H1 (cell line): ENCODE results near the gene PRR5. TPM values are rescaled to one million over a fixed set of nuclear protein-coding genes. Genes with fewer than 3 reads are reported as not detected.

Experiments
- CTCF ChIA-PET: fragments of 300-600 bp; sonication (Branson Sonifier 250); formaldehyde crosslinking; loops from one replicate; lab custom pipeline; 2021; ENCODE audit not compliant: partially characterized antibody; lab: Charles Lee
- POLR2A ChIA-PET: fragments of 300-600 bp; sonication (Branson Sonifier 250); formaldehyde crosslinking; loops from one replicate; lab custom pipeline; 2021; ENCODE audit warnings: inconsistent platforms; ENCODE audit not compliant: partially characterized antibody; lab: Charles Lee
- DNase-seq, 2 experiments: peaks; one replicate each; pipeline versions ENCODE4 v3.0.0 to v3.0.0-alpha.2; 2010 to 2022; ENCODE audit warnings: low spot score in 2 of 2, low read depth in 1 of 2, mixed read lengths in 1 of 2
- FAIRE-seq: peaks from 2 replicates; lab custom pipeline; 2011; peaks lifted over from hg19 to GRCh38; lab: Jason Lieb, UNC
- H2AFZ ChIP-seq: 2 replicates; pipeline ENCODE4 v1.8.1; 2012; ENCODE audit warnings: low read length, inconsistent platforms
- H2AK5ac ChIP-seq: 2 replicates; pipeline ENCODE4 v1.6.1; 2013; ENCODE audit warnings: low read depth, low read length
- H2BK120ac ChIP-seq: replicated peaks from 2 replicates; pipeline ENCODE3; 2013; ENCODE audit warnings: low read depth, low read length, inconsistent platforms
- H2BK12ac ChIP-seq: 2 replicates; pipeline ENCODE4 v1.6.1; 2013; ENCODE audit warnings: low read depth, low read length
- H2BK15ac ChIP-seq: 2 replicates; pipeline ENCODE4 v1.6.1; 2013; ENCODE audit warnings: low read length
- H2BK20ac ChIP-seq: 2 replicates; pipeline ENCODE4 v1.6.1; 2013; ENCODE audit warnings: low read length
- H2BK5ac ChIP-seq: 2 replicates; pipeline ENCODE4 v1.6.1; 2013; ENCODE audit warnings: low read depth, low read length
- H3K14ac ChIP-seq: 2 replicates; pipeline ENCODE4 v1.6.1; 2013; ENCODE audit warnings: inconsistent platforms; ENCODE audit not compliant: insufficient read length
- H3K18ac ChIP-seq: 2 replicates; pipeline ENCODE4 v1.6.1; 2013; ENCODE audit warnings: low read length; ENCODE audit errors: extremely low read depth
- H3K23ac ChIP-seq: 2 replicates; pipeline ENCODE4 v1.6.1; 2013; ENCODE audit warnings: inconsistent platforms; ENCODE audit not compliant: insufficient read length
- H3K23me2 ChIP-seq: 2 replicates; pipeline ENCODE4 v1.6.1; 2013; ENCODE audit warnings: low read depth, low read length
- H3K27ac ChIP-seq: 2 replicates; pipeline ENCODE4 v1.6.1; 2011; ENCODE audit warnings: low read depth, low read length, inconsistent platforms
- H3K27me3 ChIP-seq, 4 experiments: replicated peaks in 1 of 4; 1 replicate in 1 of 4; 2 replicates in 3 of 4; pipeline versions ENCODE4 v1.6.1 to v1.8.1; 2011 to 2013; ENCODE audit warnings: low read length in 3 of 4, mild to moderate bottlenecking in 3 of 4, inconsistent platforms in 2 of 4, mixed read lengths in 2 of 4, moderate library complexity in 1 of 4; ENCODE audit not compliant: control insufficient read depth in 3 of 4, insufficient read depth in 3 of 4; ENCODE audit errors: extremely low read depth in 1 of 4
- H3K36me3 ChIP-seq, 4 experiments: 2 replicates each; pipeline versions ENCODE4 v1.6.1 to v1.8.1; 2011 to 2013; ENCODE audit warnings: mild to moderate bottlenecking in 4 of 4, low read length in 3 of 4, moderate library complexity in 2 of 4, control low read depth in 1 of 4, inconsistent platforms in 1 of 4; ENCODE audit not compliant: insufficient read depth in 4 of 4, control insufficient read depth in 2 of 4
- H3K4ac ChIP-seq: replicated peaks from 2 replicates; pipeline ENCODE3; 2013; ENCODE audit warnings: low read length, low read depth, mixed read lengths, inconsistent platforms; ENCODE audit not compliant: insufficient read length
- H3K4me1 ChIP-seq, 4 experiments: replicated peaks in 1 of 4; 1 replicate in 1 of 4; 2 replicates in 3 of 4; pipeline versions ENCODE4 v1.6.1 to v1.8.1; 2011 to 2013; ENCODE audit warnings: low read length in 3 of 4, inconsistent platforms in 2 of 4, mixed read lengths in 1 of 4; ENCODE audit not compliant: insufficient read depth in 4 of 4, control insufficient read depth in 3 of 4
- H3K4me2 ChIP-seq, 2 experiments: 2 replicates each; pipeline versions ENCODE4 v1.6.1 to v1.8.1; 2011 to 2013; ENCODE audit warnings: low read depth in 2 of 2, low read length in 2 of 2, control low read depth in 1 of 2, inconsistent platforms in 1 of 2, mild to moderate bottlenecking in 1 of 2; ENCODE audit not compliant: insufficient read depth in 1 of 2
- H3K4me3 ChIP-seq, 4 experiments: fragments of 200-600, 300-600 bp in 1 of 4; sonication (generic), shearing (Covaris generic), sonication (Bioruptor Twin) in 1 of 4; 2 replicates each; pipeline versions ENCODE4 v1.5.1 to v1.8.1; 2011 to 2016; ENCODE audit warnings: low read length in 4 of 4, low read depth in 3 of 4, control low read depth in 2 of 4, inconsistent platforms in 2 of 4, mild to moderate bottlenecking in 2 of 4, mixed read lengths in 1 of 4, moderate library complexity in 1 of 4; ENCODE audit not compliant: insufficient read depth in 2 of 4; ENCODE audit errors: extremely low read depth in 1 of 4
- H3K56ac ChIP-seq: replicated peaks from 2 replicates; pipeline ENCODE3; 2013; ENCODE audit warnings: low read depth, mild to moderate bottlenecking, mixed read lengths, low read length, inconsistent platforms; ENCODE audit not compliant: insufficient read length
- H3K79me1 ChIP-seq: 2 replicates; pipeline ENCODE4 v1.6.1; 2013; ENCODE audit warnings: low read depth, low read length, control low read depth
- H3K79me2 ChIP-seq, 2 experiments: 2 replicates each; pipeline versions ENCODE4 v1.6.1 to v1.8.1; 2012 to 2013; ENCODE audit warnings: low read length in 2 of 2, mild to moderate bottlenecking in 2 of 2, inconsistent platforms in 1 of 2; ENCODE audit not compliant: insufficient read depth in 2 of 2, control insufficient read depth in 1 of 2
- H3K9ac ChIP-seq, 4 experiments: replicated peaks in 1 of 4; 1 replicate in 1 of 4; 2 replicates in 3 of 4; pipeline versions ENCODE4 v1.6.1 to v1.8.1; 2011 to 2013; ENCODE audit warnings: low read depth in 3 of 4, low read length in 3 of 4, control low read depth in 2 of 4, mild to moderate bottlenecking in 2 of 4, moderate library complexity in 2 of 4, inconsistent platforms in 1 of 4; ENCODE audit errors: extremely low read depth in 1 of 4
- H3K9me3 ChIP-seq, 2 experiments: 2 replicates each; pipeline versions ENCODE4 v1.6.1 to v1.8.1; 2012 to 2013; ENCODE audit warnings: mild to moderate bottlenecking in 2 of 2, moderate library complexity in 2 of 2, control low read depth in 1 of 2, inconsistent platforms in 1 of 2, low read depth in 1 of 2, low read length in 1 of 2, mixed read lengths in 1 of 2; ENCODE audit not compliant: insufficient read depth in 2 of 2
- H4K20me1 ChIP-seq, 2 experiments: replicated peaks in 1 of 2; 2 replicates each; pipeline versions ENCODE3 to v1.8.1; 2011 to 2013; ENCODE audit warnings: inconsistent platforms in 2 of 2, low read length in 2 of 2, mild to moderate bottlenecking in 1 of 2; ENCODE audit not compliant: insufficient read depth in 2 of 2, control insufficient read depth in 1 of 2
- H4K5ac ChIP-seq: 2 replicates; pipeline ENCODE4 v1.6.1; 2013; ENCODE audit warnings: low read length, low read depth, mixed read lengths, inconsistent platforms; ENCODE audit not compliant: insufficient read length
- H4K8ac ChIP-seq: 2 replicates; pipeline ENCODE4 v1.8.0; 2013; ENCODE audit warnings: mild to moderate bottlenecking, moderate library complexity, low read length, inconsistent platforms; ENCODE audit not compliant: insufficient read depth; ENCODE audit errors: extremely low read depth
- H4K91ac ChIP-seq: replicated peaks from 2 replicates; pipeline ENCODE3; 2013; ENCODE audit warnings: low read length, mixed read lengths, inconsistent platforms; ENCODE audit not compliant: insufficient read length
- CHD1 ChIP-seq: IDR thresholded peaks from 2 replicates; pipeline ENCODE4 v1.6.1; 2012; ENCODE audit warnings: low read depth, low read length, improper control_type of control experiment
- CREB1 ChIP-seq: IDR thresholded peaks from 2 replicates; pipeline ENCODE4 v1.6.1; 2012; ENCODE audit warnings: inconsistent platforms
- SP2 ChIP-seq: IDR thresholded peaks from 2 replicates; pipeline ENCODE4 v1.6.1; 2012; ENCODE audit warnings: mild to moderate bottlenecking, low read length, inconsistent platforms
- USF2 ChIP-seq: IDR thresholded peaks from 2 replicates; pipeline ENCODE4 v1.6.1; 2011; ENCODE audit warnings: low read length, improper control_type of control experiment
- WGBS, 2 experiments: shearing (Covaris generic) in 1 of 2; methylation state at CpG; one replicate each; pipeline versions ENCODE4 v1.1.6 to v1.1.7; 2013 to 2015; ENCODE audit warnings: low lambda C conversion rate in 2 of 2, mixed read lengths in 2 of 2, inconsistent platforms in 1 of 2, low coverage in 1 of 2, missing lambda C conversion rate in 1 of 2; ENCODE audit not compliant: insufficient replicate concordance in 2 of 2, insufficient coverage in 1 of 2, insufficient read length in 1 of 2; ENCODE audit errors: extremely low coverage in 1 of 2, missing lambda C conversion rate in 1 of 2; 5-methylcytosine and 5-hydroxymethylcytosine counted together
- polyA plus RNA-seq, 7 experiments: library from polyadenylated mRNA; depleted of rRNA in 3 of 7; stranded (reverse) in 5 of 7; unstranded in 2 of 7; fragments of >200 nt in 5 of 7; fragments of 200-250 nt in 2 of 7; gene quantifications; 1 replicate in 5 of 7; 2 replicates in 1 of 7; 4 replicates in 1 of 7; pipeline versions ENCODE4 v1.2.1 to v1.2.3, GENCODE V29; 2011 to 2013; ENCODE audit warnings: missing spikeins in 2 of 7, mixed read lengths in 2 of 7
- total RNA-seq: library from RNA; stranded (reverse); fragmentation: NEBNext Ultra II Directional; extraction: Animal tissue kit (Norgen Biotek cat#: 25700); gene quantifications from 2 replicates; pipeline ENCODE4 v1.2.1, GENCODE V29; 2021

PRR5 gene
- total and polyA plus RNA-seq, 2 of the 8 experiments (the other 6 are each of a cell fraction or from before 2014, with no cell fraction given) = 16.5 to 25.7 TPM

GRCh38 chr22:44740307-44740706 is 38.3 kb downstream of the PRR5 start:
- no peak overlapping the region for H2BK120ac ChIP-seq
- TF ChIP-seq CHD1 (no peak), USF2 (no peak), SP2 (no peak), CREB1 (no peak)
- H3K4me2 ChIP-seq = no peak overlapping the region
- H3K79me2 ChIP-seq = no peaks in the 10 kb centered on the region
- peaks cover 0 to 17% (median 12%) of the 10 kb centered on the region in 4 experiments; a peak in 5 of 7 replicates for H3K4me1 ChIP-seq
- H3K23ac ChIP-seq = no peak overlapping the region
- no peaks in the 10 kb centered on the region for H3K36me3 ChIP-seq
- no peak overlapping the region for H2BK20ac ChIP-seq
- H3K27me3 ChIP-seq = peaks cover 0 to 3% (median 0%) of the 10 kb centered on the region in 4 experiments; a peak in 2 of 7 replicates
- POLR2A ChIA-PET = interaction anchor here (1.2 kb wide), 1 partner anchor 19 kb away, joined by 3 read pairs; no protein-coding TSS in a partner anchor
- H4K5ac ChIP-seq = no peak overlapping the region
- H3K56ac ChIP-seq = no peak overlapping the region
- DNase-seq = no peak
- no peak overlapping the region for H2BK12ac ChIP-seq
- H3K9me3 ChIP-seq = no peaks in the 10 kb centered on the region
- CTCF ChIA-PET = interaction anchor here (0.6 to 9.3 kb wide), 2 partner anchors 43 to 523 kb away, joined by 4 to 102 read pairs; no protein-coding TSS in a partner anchor
- H3K4me3 ChIP-seq = no peak overlapping the region
- H4K8ac ChIP-seq = no peak overlapping the region; the same call in 1 of the 2 replicates
- 81% methylated on average over 17 of the region's 17 CpGs; no CpG with 5 or more reads in 1 of the 2 experiments for WGBS, 2 experiments
- peak overlapping the region; percentile 9; the same call in 1 of the 2 replicates for H2BK5ac ChIP-seq
- H2BK15ac ChIP-seq = no peak overlapping the region
- no peak overlapping the region for H3K18ac ChIP-seq
- no peak overlapping the region for H3K9ac ChIP-seq
- H3K14ac ChIP-seq = no peak overlapping the region
- no peak overlapping the region for H2AFZ ChIP-seq
- H3K79me1 ChIP-seq = no peaks in the 10 kb centered on the region
- no peaks in the 10 kb centered on the region for H3K23me2 ChIP-seq
- H3K4ac ChIP-seq = no peak overlapping the region
- no peak overlapping the region for H4K91ac ChIP-seq
- peaks cover 0 to 8% of the 10 kb centered on the region in 2 experiments for H4K20me1 ChIP-seq
- H2AK5ac ChIP-seq = no peak overlapping the region
- no peak overlapping the region for H3K27ac ChIP-seq
- FAIRE-seq = no peak
